HepG2 (cell line): ENCODE measurements around the gene PXDC1. TPM values are rescaled to one million over a fixed set of nuclear protein-coding genes. Genes with fewer than 3 reads are reported as not detected.

Experiments
- ASH2L ChIP-seq: fragments of 300-600, 200-600 bp; sonication (generic); IDR thresholded peaks from 2 replicates; pipeline ENCODE4 v1.7.0; 2017; ENCODE audit warnings: low read depth, mild to moderate bottlenecking, moderate library complexity, mixed read lengths, low read length; ENCODE audit not compliant: insufficient read length
- CREB1 ChIP-seq, 2 experiments: fragments of 450-650 bp in 1 of 2; IDR thresholded peaks; 2 replicates each; pipeline ENCODE4 v1.6.1; 2016 to 2017; ENCODE audit warnings: control low read depth in 1 of 2, mild to moderate bottlenecking in 1 of 2, missing compliant biosample characterization in 1 of 2, missing genetic modification characterization in 1 of 2
- GATAD1 ChIP-seq: IDR thresholded peaks from 2 replicates; pipeline ENCODE4 v1.6.1; 2016; ENCODE audit warnings: missing genetic modification reagents, missing compliant biosample characterization
- HHEX ChIP-seq: IDR thresholded peaks from 2 replicates; pipeline ENCODE4 v1.6.1; 2016; ENCODE audit warnings: control low read depth
- HNF4A ChIP-seq: sonication (generic); formaldehyde crosslinking; IDR thresholded peaks from 2 replicates; pipeline ENCODE4 v1.4.0; 2020; ENCODE audit warnings: missing genetic modification reagents
- IKZF4 ChIP-seq: sonication (generic); formaldehyde crosslinking; IDR thresholded peaks from 2 replicates; pipeline ENCODE4 v1.5.1; 2020; ENCODE audit warnings: borderline replicate concordance, mild to moderate bottlenecking, low read depth, missing genetic modification reagents; ENCODE audit errors: not compliant biosample characterization
- MAZ ChIP-seq, 2 experiments: sonication (generic) in 1 of 2; formaldehyde crosslinking in 1 of 2; IDR thresholded peaks; 2 replicates each; pipeline versions ENCODE4 v1.5.0 to v1.6.1; 2012 to 2020; ENCODE audit warnings: low read depth in 2 of 2, mild to moderate bottlenecking in 2 of 2, borderline replicate concordance in 1 of 2, improper control_type of control experiment in 1 of 2, low read length in 1 of 2, missing genetic modification reagents in 1 of 2, moderate library complexity in 1 of 2
- NR2F1 ChIP-seq, 2 experiments: fragments of 450-650 bp in 1 of 2; formaldehyde crosslinking in 1 of 2; IDR thresholded peaks; 2 replicates each; pipeline versions ENCODE4 v1.5.0 to v1.6.1; 2016 to 2020; ENCODE audit warnings: mild to moderate bottlenecking in 1 of 2, missing compliant biosample characterization in 1 of 2, missing genetic modification reagents in 1 of 2, moderate library complexity in 1 of 2
- RCOR2 ChIP-seq: IDR thresholded peaks from 2 replicates; pipeline ENCODE4 v1.6.1; 2016; ENCODE audit warnings: missing biosample characterization, missing genetic modification reagents
- REPIN1 ChIP-seq: sonication (generic); formaldehyde crosslinking; IDR thresholded peaks from 2 replicates; pipeline ENCODE4 v1.8.0; 2022; ENCODE audit warnings: missing genetic modification reagents, low read depth, mild to moderate bottlenecking, borderline replicate concordance
- RFX3 ChIP-seq: IDR thresholded peaks from 2 replicates; pipeline ENCODE4 v1.6.1; 2016; ENCODE audit warnings: missing biosample characterization, missing genetic modification reagents
- SCMH1 ChIP-seq: sonication (generic); formaldehyde crosslinking; IDR thresholded peaks from 2 replicates; pipeline ENCODE4 v1.9.0; 2021; ENCODE audit warnings: missing genetic modification reagents, mild to moderate bottlenecking, borderline replicate concordance
- SMAD3 ChIP-seq: sonication (generic); formaldehyde crosslinking; IDR thresholded peaks from 2 replicates; pipeline ENCODE4 v1.4.0; 2020; ENCODE audit warnings: missing genetic modification reagents
- SMC3 ChIP-seq: IDR thresholded peaks from 2 replicates; pipeline ENCODE4 v1.6.1; 2011; ENCODE audit warnings: low read length, improper control_type of control experiment
- ZNF235 ChIP-seq: sonication (generic); formaldehyde crosslinking; IDR thresholded peaks from 2 replicates; pipeline ENCODE4 v1.8.1; 2023; ENCODE audit warnings: mild to moderate bottlenecking, missing genetic modification reagents, borderline replicate concordance
- ZNF343 ChIP-seq: sonication (generic); formaldehyde crosslinking; IDR thresholded peaks from 2 replicates; pipeline ENCODE4 v1.4.0; 2020; ENCODE audit warnings: mild to moderate bottlenecking, missing genetic modification reagents
- ZNF572 ChIP-seq: sonication (generic); formaldehyde crosslinking; IDR thresholded peaks from 2 replicates; pipeline ENCODE4 v1.5.1; 2020; ENCODE audit warnings: mild to moderate bottlenecking, missing genetic modification reagents
- ZNF614 ChIP-seq: IDR thresholded peaks from 2 replicates; pipeline ENCODE4 v1.6.1; 2018; ENCODE audit warnings: missing biosample characterization, missing genetic modification reagents, inconsistent platforms, borderline replicate concordance
- ZNF724P ChIP-seq: sonication (generic); formaldehyde crosslinking; IDR thresholded peaks from 2 replicates; pipeline ENCODE4 v1.8.0; 2022; ENCODE audit warnings: missing genetic modification reagents, borderline replicate concordance
- ZNF792 ChIP-seq: IDR thresholded peaks from 2 replicates; pipeline ENCODE4 v1.6.1; 2016
- polyA plus RNA-seq, 8 experiments: library from polyadenylated mRNA; depleted of rRNA in 3 of 8; stranded (reverse) in 7 of 8; unstranded in 1 of 8; fragments of >200 nt; fragmentation: Illumina TruSeq in 4 of 8; extraction: Trizol in 4 of 8; gene quantifications; 2 replicates each; pipeline versions ENCODE4 v1.2.1 to v1.2.3, GENCODE V29; 2011 to 2016; ENCODE audit warnings: low read depth in 4 of 8, missing spikeins in 1 of 8, mixed read lengths in 1 of 8; ENCODE audit not compliant: insufficient read depth in 1 of 8
- total RNA-seq, 5 experiments: library from RNA; depleted of rRNA; stranded (reverse); fragments of >200 nt; fragmentation: Illumina TruSeq; extraction: Trizol; gene quantifications; 2 replicates each; pipeline ENCODE4 v1.2.3, GENCODE V29; 2016; ENCODE audit warnings: low read depth in 1 of 5
- TF ChIP-seq, protein P1 (sequence below): IDR thresholded peaks from 2 replicates; pipeline ENCODE4 v1.6.1; 2018; ENCODE audit warnings: missing genetic modification reagents, mild to moderate bottlenecking, missing compliant biosample characterization
- TF ChIP-seq, protein P2 (sequence below): sonication (generic); formaldehyde crosslinking; IDR thresholded peaks from 2 replicates; pipeline ENCODE4 v1.9.0; 2022; ENCODE audit warnings: missing genetic modification reagents, mild to moderate bottlenecking, borderline replicate concordance
- TF ChIP-seq, protein P3 (sequence below): fragments of 450-650 bp; IDR thresholded peaks from 2 replicates; pipeline ENCODE4 v1.6.1; 2017; ENCODE audit warnings: mild to moderate bottlenecking

Gene PXDC1
- total and polyA plus RNA-seq, 2 of the 13 experiments (the other 11 are each of a cell fraction or from before 2014, with no cell fraction given): 32.4 to 34.7 TPM

DNA sequence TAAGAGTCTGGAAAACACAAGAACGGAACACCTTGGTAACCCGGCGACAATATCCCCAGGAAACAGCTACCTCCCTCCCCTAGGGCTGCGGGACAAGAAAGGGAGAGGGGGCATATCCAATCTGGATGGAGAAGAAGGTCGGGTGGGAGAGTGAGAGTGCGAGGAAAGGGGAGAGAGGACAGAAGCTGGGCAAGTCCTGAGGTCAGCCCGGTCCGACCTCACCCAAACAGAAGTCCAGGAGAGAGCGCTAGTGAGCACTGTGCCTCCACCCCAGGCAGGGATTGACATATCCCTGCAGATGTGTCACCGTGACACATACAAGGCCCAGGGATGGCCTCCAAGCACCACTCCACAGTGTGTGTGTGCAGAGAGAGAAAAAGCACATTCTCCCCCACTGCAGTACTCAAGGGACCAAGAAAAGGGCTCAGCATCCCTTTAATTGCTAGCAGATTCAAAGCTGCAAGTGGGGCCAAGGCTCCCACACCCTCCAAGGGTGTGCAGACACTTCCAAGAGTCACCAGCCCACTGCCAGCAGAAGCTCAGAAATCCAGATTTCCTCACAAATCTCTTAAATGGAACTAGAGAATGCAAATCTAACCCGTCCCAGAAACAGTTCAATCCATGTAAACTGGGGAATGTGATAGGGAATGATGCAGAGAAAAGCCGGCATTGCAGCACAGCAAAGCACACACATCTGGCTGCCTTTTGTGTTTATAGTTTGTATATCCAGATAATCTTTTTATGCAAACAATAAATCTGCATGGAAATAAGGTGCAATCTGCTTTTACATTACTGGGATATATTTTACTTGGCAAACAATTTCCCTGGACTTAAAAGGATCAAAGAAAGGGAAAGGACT is 3.1 kb downstream of the PXDC1 start (continued):
- TF ChIP-seq RCOR2 (CRISPR knock-in tag) (0 out of 2 replicates have a peak, but pooled peaks have one; percentile 55), MAZ (IDR thresholded peaks at IDR 0.05; ENCODE audit: borderline replicate concordance, low read depth, low read length) (no peak), MAZ (CRISPR knock-in tag; IDR thresholded peaks at IDR 0.05; ENCODE audit: low read depth) (0 out of 2 replicates have a peak, but pooled peaks have one; percentile 47), CREB1 (IDR thresholded peaks at IDR 0.05) (0 out of 2 replicates have a peak, but pooled peaks have one; percentile 35), CREB1 (CRISPR knock-in tag; IDR thresholded peaks at IDR 0.05) (no peak), NR2F1 (CRISPR knock-in tag; IDR thresholded peaks at IDR 0.05) (peak; percentile 22 to 54; a peak in 2 of 4 replicates), ZNF235 (CRISPR knock-in tag) (no peak), ASH2L (peak; percentile 17), REPIN1 (peak; percentile 66; the same call in 1 of the 2 replicates), HHEX (CRISPR knock-in tag) (no peak), SMAD3 (CRISPR knock-in tag) (0 out of 2 replicates have a peak, but pooled peaks have one; percentile 37), ZNF792 (0 out of 2 replicates have a peak, but pooled peaks have one; percentile 36), ZNF343 (CRISPR knock-in tag) (no peak), ZNF724P (CRISPR knock-in tag) (0 out of 2 replicates have a peak, but pooled peaks have one; percentile 56), RFX3 (CRISPR knock-in tag) (no peak), ZNF572 (CRISPR knock-in tag) (0 out of 2 replicates have a peak, but pooled peaks have one; percentile 61), IKZF4 (CRISPR knock-in tag) (no peak), SMC3 (peak; percentile 99), HNF4A (peak; percentile 35; the same call in 1 of the 2 replicates), ZNF614 (CRISPR knock-in tag) (peak; percentile 38; the same call in 1 of the 2 replicates), SCMH1 (CRISPR knock-in tag) (no peak), GATAD1 (CRISPR knock-in tag) (peak; percentile 53)
- TF ChIP-seq, protein P1, sequence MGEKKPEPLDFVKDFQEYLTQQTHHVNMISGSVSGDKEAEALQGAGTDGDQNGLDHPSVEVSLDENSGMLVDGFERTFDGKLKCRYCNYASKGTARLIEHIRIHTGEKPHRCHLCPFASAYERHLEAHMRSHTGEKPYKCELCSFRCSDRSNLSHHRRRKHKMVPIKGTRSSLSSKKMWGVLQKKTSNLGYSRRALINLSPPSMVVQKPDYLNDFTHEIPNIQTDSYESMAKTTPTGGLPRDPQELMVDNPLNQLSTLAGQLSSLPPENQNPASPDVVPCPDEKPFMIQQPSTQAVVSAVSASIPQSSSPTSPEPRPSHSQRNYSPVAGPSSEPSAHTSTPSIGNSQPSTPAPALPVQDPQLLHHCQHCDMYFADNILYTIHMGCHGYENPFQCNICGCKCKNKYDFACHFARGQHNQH (CRISPR knock-in tag): peak; percentile 38; the same call in 1 of the 2 replicates
- TF ChIP-seq, protein P2, sequence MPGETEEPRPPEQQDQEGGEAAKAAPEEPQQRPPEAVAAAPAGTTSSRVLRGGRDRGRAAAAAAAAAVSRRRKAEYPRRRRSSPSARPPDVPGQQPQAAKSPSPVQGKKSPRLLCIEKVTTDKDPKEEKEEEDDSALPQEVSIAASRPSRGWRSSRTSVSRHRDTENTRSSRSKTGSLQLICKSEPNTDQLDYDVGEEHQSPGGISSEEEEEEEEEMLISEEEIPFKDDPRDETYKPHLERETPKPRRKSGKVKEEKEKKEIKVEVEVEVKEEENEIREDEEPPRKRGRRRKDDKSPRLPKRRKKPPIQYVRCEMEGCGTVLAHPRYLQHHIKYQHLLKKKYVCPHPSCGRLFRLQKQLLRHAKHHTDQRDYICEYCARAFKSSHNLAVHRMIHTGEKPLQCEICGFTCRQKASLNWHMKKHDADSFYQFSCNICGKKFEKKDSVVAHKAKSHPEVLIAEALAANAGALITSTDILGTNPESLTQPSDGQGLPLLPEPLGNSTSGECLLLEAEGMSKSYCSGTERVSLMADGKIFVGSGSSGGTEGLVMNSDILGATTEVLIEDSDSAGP (CRISPR knock-in tag): peak; percentile 67; the same call in 1 of the 2 replicates
- TF ChIP-seq, protein P3, sequence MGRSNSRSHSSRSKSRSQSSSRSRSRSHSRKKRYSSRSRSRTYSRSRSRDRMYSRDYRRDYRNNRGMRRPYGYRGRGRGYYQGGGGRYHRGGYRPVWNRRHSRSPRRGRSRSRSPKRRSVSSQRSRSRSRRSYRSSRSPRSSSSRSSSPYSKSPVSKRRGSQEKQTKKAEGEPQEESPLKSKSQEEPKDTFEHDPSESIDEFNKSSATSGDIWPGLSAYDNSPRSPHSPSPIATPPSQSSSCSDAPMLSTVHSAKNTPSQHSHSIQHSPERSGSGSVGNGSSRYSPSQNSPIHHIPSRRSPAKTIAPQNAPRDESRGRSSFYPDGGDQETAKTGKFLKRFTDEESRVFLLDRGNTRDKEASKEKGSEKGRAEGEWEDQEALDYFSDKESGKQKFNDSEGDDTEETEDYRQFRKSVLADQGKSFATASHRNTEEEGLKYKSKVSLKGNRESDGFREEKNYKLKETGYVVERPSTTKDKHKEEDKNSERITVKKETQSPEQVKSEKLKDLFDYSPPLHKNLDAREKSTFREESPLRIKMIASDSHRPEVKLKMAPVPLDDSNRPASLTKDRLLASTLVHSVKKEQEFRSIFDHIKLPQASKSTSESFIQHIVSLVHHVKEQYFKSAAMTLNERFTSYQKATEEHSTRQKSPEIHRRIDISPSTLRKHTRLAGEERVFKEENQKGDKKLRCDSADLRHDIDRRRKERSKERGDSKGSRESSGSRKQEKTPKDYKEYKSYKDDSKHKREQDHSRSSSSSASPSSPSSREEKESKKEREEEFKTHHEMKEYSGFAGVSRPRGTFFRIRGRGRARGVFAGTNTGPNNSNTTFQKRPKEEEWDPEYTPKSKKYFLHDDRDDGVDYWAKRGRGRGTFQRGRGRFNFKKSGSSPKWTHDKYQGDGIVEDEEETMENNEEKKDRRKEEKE: no peak
